Measurements from ENCODE around the gene CFAP107.

- no peak for TF ChIP-seq HMGXB4 (CRISPR knock-in tag; IDR thresholded peaks at IDR 0.05; ENCODE audit: borderline replicate concordance in 1 of 2, low read depth in 1 of 2)
- no peak for TF ChIP-seq E2F5 (CRISPR knock-in tag; conservative IDR thresholded peaks at IDR 0.05)
- TF ChIP-seq KDM1A (CRISPR knock-in tag; IDR thresholded peaks at IDR 0.05) = no peak
- no peak for TF ChIP-seq PBX2 (CRISPR knock-in tag; IDR thresholded peaks at IDR 0.05)
- no peak for TF ChIP-seq CTCF (CRISPR knock-in tag; IDR thresholded peaks at IDR 0.05)
- TF ChIP-seq SRSF9 (IDR thresholded peaks at IDR 0.05; ENCODE audit: borderline replicate concordance, insufficient read depth, low read depth, low read length, poor library complexity, severe bottlenecking) = no peak
- no peak for TF ChIP-seq ZNF274 (CRISPR knock-in tag; IDR thresholded peaks at IDR 0.05)
- no peak for TF ChIP-seq EP300 (IDR thresholded peaks at IDR 0.05; ENCODE audit: low read depth in 2 of 2, low read length in 2 of 2)
- no peak for TF ChIP-seq EP300 (CRISPR knock-in tag; IDR thresholded peaks at IDR 0.05; ENCODE audit: borderline replicate concordance)
- no peak for TF ChIP-seq MZF1 (CRISPR knock-in tag; IDR thresholded peaks at IDR 0.05; ENCODE audit: borderline replicate concordance)
- TF ChIP-seq GABPA (IDR thresholded peaks at IDR 0.05; ENCODE audit: low read depth, low read length) = no peak
- no peak for TF ChIP-seq GABPA (CRISPR knock-in tag; IDR thresholded peaks at IDR 0.05; ENCODE audit: low read depth)
- TF ChIP-seq MEIS1 (CRISPR knock-in tag; IDR thresholded peaks at IDR 0.05; ENCODE audit: borderline replicate concordance) = no peak
- TF ChIP-seq MAFG (CRISPR knock-in tag; IDR thresholded peaks at IDR 0.05) = no peak
- no peak for TF ChIP-seq ISL2 (CRISPR knock-in tag; IDR thresholded peaks at IDR 0.05)
- TF ChIP-seq ZNF382 (CRISPR knock-in tag; IDR thresholded peaks at IDR 0.05; ENCODE audit: borderline replicate concordance) = no peak
Measured at GRCh38 chr1:12769031-12769430, 23.0 kb downstream of the CFAP107 start.
